HCT116 (cell line): ENCODE results near the gene MTUS2. TPM values are rescaled to one million over a fixed set of nuclear protein-coding genes. Genes with fewer than 3 reads are reported as not detected.
A peak's percentile ranks its signal among the peaks of the same experiment; 100 is the strongest.

Experiments used
- ATAC-seq: fragments of 200-7000 bp; cut with Tn5 transposase; 2 replicates; pipeline ENCODE4 v1.9.1; 2020; ENCODE audit warnings: mild to moderate bottlenecking, moderate library complexity
- BruUV-seq: library from RNA; stranded (reverse); fragments of 400-500 nt; replicated peaks from 2 replicates; lab custom pipeline; 2021; lab: Mats Ljungman, UMichigan
- CTCF ChIA-PET: fragments of 300-600 bp; sonication (Branson Sonifier 250); formaldehyde crosslinking; loops from one replicate; lab custom pipeline; 2021; ENCODE audit warnings: antibody characterized with exemption; lab: Charles Lee
- POLR2A ChIA-PET: fragments of 300-600, 350-600 bp; sonication (Branson Sonifier 250); formaldehyde crosslinking; loops from one replicate; lab custom pipeline; 2021; ENCODE audit warnings: antibody characterized with exemption; lab: Charles Lee
- RAD21 ChIA-PET, 2 experiments: fragments of 300-600 bp; sonication (Branson Sonifier 250); formaldehyde crosslinking; loops; one replicate each; lab custom pipeline; 2023; ENCODE audit warnings: low total read pairs in 2 of 2; ENCODE audit not compliant: uncharacterized antibody in 2 of 2, unreplicated experiment in 2 of 2, low non-redundant PET in 1 of 2; lab: Charles Lee
- DNase-seq: peaks from one replicate; pipeline ENCODE4 v3.0.0-alpha.2; 2010; ENCODE audit warnings: low read depth, low spot score
- H2AFZ ChIP-seq: fragments of 200-600 bp; shearing (Covaris generic), sonication (generic); 2 replicates; pipeline ENCODE4 v1.6.1; 2017; ENCODE audit warnings: low read depth, mixed run types, mixed read lengths, antibody characterized with exemption, low read length; ENCODE audit not compliant: poor library complexity, severe bottlenecking
- H3K27ac ChIP-seq: 2 replicates; pipeline ENCODE4 v1.5.1; 2012; ENCODE audit warnings: low read depth, low read length
- H3K27me3 ChIP-seq: fragments of 200-600 bp; sonication (generic); 2 replicates; pipeline ENCODE4 v1.6.1; 2016; ENCODE audit warnings: mixed run types, low read length, mixed read lengths; ENCODE audit not compliant: insufficient read depth
- H3K36me3 ChIP-seq, 2 experiments: fragments of 200-500 bp in 1 of 2; fragments of 200-600 bp in 1 of 2; sonication (Bioruptor generic) in 1 of 2; sonication (generic) in 1 of 2; 2 replicates each; pipeline versions ENCODE4 v1.5.1 to v1.6.1; 2014 to 2016; ENCODE audit warnings: low read length in 2 of 2, inconsistent platforms in 1 of 2, mixed read lengths in 1 of 2, mixed run types in 1 of 2; ENCODE audit not compliant: insufficient read depth in 2 of 2, control insufficient read depth in 1 of 2
- H3K4me1 ChIP-seq, 2 experiments: fragments of 200-600 bp in 1 of 2; sonication (generic) in 1 of 2; 2 replicates each; pipeline versions ENCODE4 v1.5.1 to v1.6.1; 2012 to 2017; ENCODE audit warnings: low read length in 2 of 2, inconsistent platforms in 1 of 2, mild to moderate bottlenecking in 1 of 2, mixed read lengths in 1 of 2, mixed run types in 1 of 2, moderate library complexity in 1 of 2; ENCODE audit not compliant: insufficient read depth in 2 of 2, control insufficient read depth in 1 of 2
- H3K4me2 ChIP-seq: fragments of 200-600 bp; sonication (generic); 2 replicates; pipeline ENCODE4 v1.6.1; 2017; ENCODE audit warnings: mixed run types, low read length, mixed read lengths
- H3K4me3 ChIP-seq, 2 experiments: fragments of 200-600 bp in 1 of 2; sonication (generic) in 1 of 2; replicated peaks in 1 of 2; 2 replicates each; pipeline ENCODE4 v1.5.1; 2011 to 2016; ENCODE audit warnings: low read length in 2 of 2, control low read depth in 1 of 2, low read depth in 1 of 2, mild to moderate bottlenecking in 1 of 2, mixed read lengths in 1 of 2, mixed run types in 1 of 2
- H3K79me2 ChIP-seq: fragments of 200-600 bp; sonication (generic); 2 replicates; pipeline ENCODE4 v1.6.1; 2017; ENCODE audit warnings: mild to moderate bottlenecking, mixed run types, low read length, moderate library complexity, mixed read lengths; ENCODE audit not compliant: insufficient read depth
- H3K9ac ChIP-seq: fragments of 200-600 bp; sonication (generic); 2 replicates; pipeline ENCODE4 v1.6.1; 2016; ENCODE audit warnings: low read length, mixed read lengths
- H3K9me2 ChIP-seq: fragments of 200-600 bp; sonication (generic), shearing (Covaris generic); 2 replicates; pipeline ENCODE4 v1.6.1; 2017; ENCODE audit warnings: mixed run types, mild to moderate bottlenecking, moderate library complexity; ENCODE audit not compliant: insufficient read depth
- H3K9me3 ChIP-seq, 2 experiments: fragments of 200-500 bp in 1 of 2; fragments of 200-600 bp in 1 of 2; sonication (Bioruptor generic) in 1 of 2; sonication (generic) in 1 of 2; 2 replicates each; pipeline ENCODE4 v1.6.1; 2014 to 2017; ENCODE audit warnings: low read length in 2 of 2, mixed read lengths in 2 of 2, inconsistent platforms in 1 of 2, low read depth in 1 of 2, mild to moderate bottlenecking in 1 of 2, mixed run types in 1 of 2, moderate library complexity in 1 of 2; ENCODE audit not compliant: control insufficient read depth in 1 of 2, insufficient read depth in 1 of 2
- H4K20me1 ChIP-seq: fragments of 200-600 bp; sonication (generic), shearing (Covaris generic); 2 replicates; pipeline ENCODE4 v1.6.1; 2017; ENCODE audit warnings: mixed run types, mild to moderate bottlenecking, moderate library complexity; ENCODE audit not compliant: insufficient read depth
- CBX3 ChIP-seq: IDR thresholded peaks from 2 replicates; pipeline ENCODE4 v1.6.1; 2012; ENCODE audit warnings: low read depth
- CTCF ChIP-seq, 3 experiments: fragments of 200-600 bp in 1 of 3; sonication (generic) in 1 of 3; IDR thresholded peaks in 2 of 3; conservative IDR thresholded peaks in 1 of 3; 2 replicates each; pipeline ENCODE4 v1.5.1; 2012 to 2017; ENCODE audit warnings: low read depth in 2 of 3, low read length in 2 of 3, antibody characterized with exemption in 1 of 3, borderline replicate concordance in 1 of 3, control low read depth in 1 of 3, mild to moderate bottlenecking in 1 of 3, mixed read lengths in 1 of 3, mixed run types in 1 of 3, moderate library complexity in 1 of 3; ENCODE audit not compliant: insufficient read depth in 1 of 3
- MAX ChIP-seq: IDR thresholded peaks from 2 replicates; pipeline ENCODE4 v1.6.1; 2012
- POLR2A ChIP-seq: IDR thresholded peaks from 2 replicates; pipeline ENCODE4 v1.7.0; 2011; ENCODE audit warnings: borderline replicate concordance; ENCODE audit not compliant: insufficient read depth, insufficient read length; ENCODE audit errors: extremely low read depth
- POLR2AphosphoS5 ChIP-seq: IDR thresholded peaks from 2 replicates; pipeline ENCODE4 v1.6.1; 2011; ENCODE audit warnings: mild to moderate bottlenecking, low read depth, low read length, moderate library complexity
- RAD21 ChIP-seq: IDR thresholded peaks from 2 replicates; pipeline ENCODE4 v1.6.1; 2012; ENCODE audit warnings: low read depth, mild to moderate bottlenecking
- intact Hi-C: fragments of 100-400 bp; cut with micrococcal nuclease; formaldehyde crosslinking; loops from 2 replicates; pipeline ENCODE4 v1.10.0; 2022
- total RNA-seq: library from RNA; stranded (reverse); gene quantifications from one replicate; pipeline ENCODE4 v1.2.1, GENCODE V29; 2021; ENCODE audit not compliant: unreplicated experiment

The MTUS2 gene
- total RNA-seq, 1 experiment from 2014 or later = 0.02 TPM

GRCh38 chr13:29361716-29362115 is 541.6 kb downstream of the MTUS2 start:
- ChIA-PET RAD21 (no interaction called here), CTCF (interaction anchor here (1.6 kb wide), 1 partner anchor 544 kb away, joined by 4 read pairs; no protein-coding TSS in a partner anchor), POLR2A (no interaction called here)
- no peak overlapping the region for H3K9ac ChIP-seq
- H3K4me3 ChIP-seq = no peak overlapping the region
- H3K4me2 ChIP-seq = no peak overlapping the region
- no peaks in the 10 kb centered on the region for H3K4me1 ChIP-seq
- BruUV-seq = no TSS peak
- TF ChIP-seq MAX = no peak
- no peak for TF ChIP-seq CBX3
- TF ChIP-seq POLR2A = no peak
- H3K27me3 ChIP-seq = peaks cover 26% of the 10 kb centered on the region
- no peak overlapping the region for H2AFZ ChIP-seq
- DNase-seq (no peak), ATAC-seq (no peak)
- H3K27ac ChIP-seq = no peak overlapping the region
- no peaks in the 10 kb centered on the region for H3K9me3 ChIP-seq
- intact Hi-C loops = loop anchor here (10.0 kb wide), 2 partner anchors 677 to 1037 kb away; no protein-coding TSS in a partner anchor
- H3K36me3 ChIP-seq = no peaks in the 10 kb centered on the region
- H3K9me2 ChIP-seq = no peaks in the 10 kb centered on the region
- no peaks in the 10 kb centered on the region for H4K20me1 ChIP-seq
- no peaks in the 10 kb centered on the region for H3K79me2 ChIP-seq

GRCh38 chr13:29362849-29363604 is 542.9 kb downstream of the MTUS2 start:
- CTCF ChIA-PET = interaction anchor here (0.6 to 1.6 kb wide), 2 partner anchors 9 to 546 kb away, joined by 3 to 4 read pairs; no protein-coding TSS in a partner anchor
- ATAC-seq = peak; percentile 100

More at GRCh38 chr13:29362849-29363604, 542.9 kb downstream of the MTUS2 start:
- no peak overlapping the region for H3K4me3 ChIP-seq
- no peak overlapping the region for H3K4me2 ChIP-seq
- POLR2A ChIA-PET = no interaction called here
- DNase-seq = peak; percentile 28
- TF ChIP-seq RAD21 = peak; percentile 59
- no peak for TF ChIP-seq POLR2AphosphoS5
- peak; percentile 39 to 95 (median 81); a peak in 5 of 6 replicates for TF ChIP-seq CTCF (IDR thresholded peaks at IDR 0.05 in 2 of 3, conservative IDR thresholded peaks at IDR 0.05 in 1 of 3; ENCODE audit: borderline replicate concordance in 1 of 3, insufficient read depth in 1 of 3, low read depth in 2 of 3, low read length in 2 of 3)
- no peak overlapping the region for H3K9ac ChIP-seq
- RAD21 ChIA-PET = no interaction called here
- no peaks in the 10 kb centered on the region for H4K20me1 ChIP-seq
- H3K27me3 ChIP-seq = peaks cover 13% of the 10 kb centered on the region
- no peak overlapping the region for H2AFZ ChIP-seq
- H3K9me2 ChIP-seq = no peaks in the 10 kb centered on the region
- no peak overlapping the region for H3K27ac ChIP-seq
- no peaks in the 10 kb centered on the region for H3K9me3 ChIP-seq
- no peaks in the 10 kb centered on the region for H3K4me1 ChIP-seq
- no peaks in the 10 kb centered on the region for H3K79me2 ChIP-seq
- no TSS peak for BruUV-seq
- intact Hi-C loops = loop anchor here (10.0 kb wide), 2 partner anchors 678 to 1038 kb away; no protein-coding TSS in a partner anchor
- H3K36me3 ChIP-seq = no peaks in the 10 kb centered on the region
